Activated T-cell treated with anti-CD3 and anti-CD28 coated beads for 24 hours (primary cell): Measurements from ENCODE around the gene DOCK2.
"Not testable (repeated sequence)": the region's sequence is repeated elsewhere in the genome, so short reads cannot be mapped to it uniquely, and the experiment has no call there.

Experiments used
- DNase-seq: peaks from one replicate; pipeline ENCODE4 v3.0.0-alpha.2; 2020; ENCODE audit warnings: low read depth

DOCK2 gene

DNA sequence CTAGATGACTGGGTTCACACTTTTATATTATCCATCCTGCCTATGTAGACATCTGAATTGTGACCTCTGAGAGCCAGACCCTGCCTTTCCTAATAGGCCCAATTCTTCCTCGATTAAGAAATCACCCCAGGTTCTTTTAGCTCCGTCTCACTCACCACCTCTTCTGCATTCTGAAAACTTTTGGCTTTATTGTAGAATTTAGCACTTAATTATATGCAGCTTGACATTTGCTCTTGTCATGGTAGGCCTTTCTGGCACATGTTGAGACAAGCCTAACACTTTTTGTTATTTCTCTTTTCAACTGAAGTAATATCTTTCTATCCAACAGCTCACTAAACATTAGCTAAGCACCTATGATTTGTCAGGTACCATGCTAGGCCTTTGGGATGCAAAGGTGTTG lies 180.0 kb downstream of the DOCK2 start:
- DNase-seq, result no peak

DNA sequence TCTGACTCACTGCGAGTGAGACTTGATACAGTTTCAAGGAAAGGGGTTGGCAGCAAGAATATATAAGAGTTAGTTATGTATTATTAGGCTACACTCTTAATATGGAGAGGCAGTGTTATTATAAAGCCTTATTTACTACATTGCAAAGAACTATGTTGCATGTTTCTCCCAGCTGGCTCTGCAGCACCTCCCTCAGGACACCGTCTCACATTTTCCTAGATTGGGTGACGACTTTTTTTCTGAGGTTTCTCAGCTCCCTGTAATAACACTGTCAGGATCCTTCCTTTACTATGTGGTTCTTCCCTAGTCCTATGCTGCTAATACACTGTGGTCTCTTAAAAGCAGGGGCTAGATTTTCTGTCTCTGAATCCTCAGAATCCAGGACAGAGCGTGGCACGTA lies 189.5 kb downstream of the DOCK2 start:
- DNase-seq, result no peak

DNA sequence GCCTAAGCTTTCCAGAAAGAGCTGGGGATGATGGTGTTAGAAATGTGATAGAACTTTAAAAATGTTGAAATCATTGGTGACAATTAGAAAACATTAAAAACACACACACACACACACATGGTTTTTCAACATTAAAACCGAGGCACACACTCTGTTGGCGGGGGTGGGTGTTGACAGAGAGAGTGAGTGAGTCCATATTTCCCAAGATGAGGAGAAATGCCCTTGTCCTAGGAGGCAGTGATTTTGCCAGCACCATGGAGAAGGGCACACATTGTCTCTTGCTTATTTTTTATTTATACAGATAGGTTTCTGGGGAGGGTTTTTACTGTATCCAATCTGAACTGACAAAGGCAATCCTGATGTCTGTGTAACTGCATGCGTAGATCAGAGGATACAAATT lies 190.7 kb downstream of the DOCK2 start:
- DNase-seq, result no peak

DNA sequence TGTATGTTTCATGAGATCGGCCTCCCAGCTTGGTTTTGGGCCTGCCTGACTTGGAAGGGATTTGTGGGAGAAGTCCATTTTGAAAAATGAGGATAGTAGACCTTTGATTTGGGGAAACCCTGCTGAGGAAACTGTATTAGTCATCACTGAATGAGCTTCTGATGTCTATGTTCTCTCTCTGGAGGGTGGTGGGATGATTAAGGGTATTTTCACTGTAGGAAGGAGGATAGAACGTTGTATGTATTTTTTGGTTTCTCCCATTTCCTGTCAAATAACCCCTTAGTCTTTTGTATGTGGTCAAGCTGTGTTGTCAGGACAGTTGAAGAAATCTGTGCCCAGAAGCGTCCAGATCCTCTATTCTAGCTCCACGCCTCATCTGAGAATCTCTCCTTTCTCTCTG lies 191.3 kb downstream of the DOCK2 start:
- no peak for DNase-seq

DNA sequence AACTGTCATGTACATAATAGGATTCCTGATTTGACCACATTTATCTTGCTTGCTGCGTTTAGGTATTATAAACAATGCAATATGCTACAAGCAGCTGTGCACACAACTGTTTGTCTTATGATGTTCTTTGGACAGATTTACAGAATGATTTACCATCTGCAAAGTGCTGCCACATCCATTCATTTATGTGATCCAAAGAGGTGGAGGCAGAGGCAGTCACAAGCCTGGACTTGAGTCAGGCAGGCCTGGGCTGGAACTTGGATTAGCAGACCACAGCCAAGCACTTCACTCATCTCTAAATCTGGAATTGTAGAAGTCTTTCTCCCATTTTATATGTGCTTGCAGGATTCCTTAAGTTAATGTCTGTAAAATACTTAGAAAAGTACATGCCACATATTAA lies 194.3 kb downstream of the DOCK2 start:
- DNase-seq, result no peak

DNA sequence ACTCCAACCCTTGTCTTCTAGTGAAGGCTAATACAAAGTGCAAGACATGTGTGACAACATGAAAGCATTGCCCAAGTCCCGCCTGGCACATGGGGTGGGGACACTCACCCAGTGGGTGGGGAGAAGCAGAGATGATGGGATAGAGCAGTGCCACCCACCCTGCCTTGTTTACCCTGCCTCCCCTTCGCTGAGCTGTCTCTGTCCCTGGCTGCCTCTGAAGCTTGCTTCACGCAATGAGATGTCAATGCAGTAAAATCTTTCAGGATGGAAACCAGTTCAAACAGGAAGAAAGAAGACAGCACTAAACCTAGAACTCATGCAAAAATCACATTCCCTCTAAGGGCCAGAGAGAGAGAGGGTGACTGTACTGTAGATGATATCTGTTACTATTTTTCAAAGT lies 195.2 kb downstream of the DOCK2 start:
- DNase-seq, result no peak

DNA sequence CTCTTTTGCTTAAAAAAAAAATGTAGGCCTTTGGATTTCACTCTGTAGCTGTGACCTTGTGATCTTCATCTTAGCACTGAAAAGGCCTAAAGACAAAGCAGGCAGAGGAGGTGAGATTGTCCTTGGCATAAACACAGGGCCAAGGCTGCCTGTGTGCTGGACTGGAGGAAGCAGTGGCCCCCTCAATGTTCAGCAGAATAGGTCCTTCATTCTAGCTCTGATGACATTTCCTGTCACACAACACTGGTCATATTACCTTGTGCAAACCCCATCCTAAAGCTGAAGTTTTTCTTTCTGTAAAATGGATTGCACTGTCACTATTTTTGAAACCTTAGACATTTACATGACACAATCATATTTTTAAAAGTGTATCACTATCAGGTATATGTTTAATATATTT lies 195.8 kb downstream of the DOCK2 start:
- no peak for DNase-seq

DNA sequence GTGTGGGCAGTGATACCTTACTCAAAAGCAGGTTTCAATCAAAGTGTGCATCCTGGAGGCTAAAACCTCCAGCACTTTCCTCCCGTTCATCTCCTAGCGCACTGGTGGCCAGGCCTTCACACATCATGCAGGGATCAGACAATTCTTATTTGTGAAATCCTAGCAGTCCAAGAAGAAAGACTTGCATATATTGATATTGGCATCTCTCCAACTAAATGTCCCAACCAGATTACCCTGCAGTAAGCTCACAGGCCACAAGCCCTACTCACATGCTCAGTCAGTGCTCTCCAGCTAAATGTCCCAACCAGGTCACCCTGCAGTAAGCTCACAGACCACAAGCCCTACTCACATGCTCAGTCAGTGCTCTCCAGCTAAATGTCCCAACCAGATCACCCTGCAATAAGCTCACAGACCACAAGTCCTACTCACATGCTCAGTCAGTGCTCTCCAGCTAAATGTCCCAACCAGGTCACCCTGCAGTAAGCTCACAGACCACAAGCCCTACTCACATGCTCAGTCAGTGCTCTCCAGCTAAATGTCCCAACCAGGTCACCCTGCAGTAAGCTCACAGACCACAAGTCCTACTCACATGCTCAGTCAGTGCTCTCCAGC lies 196.7 kb downstream of the DOCK2 start:
- not testable (repeated sequence) for DNase-seq

DNA sequence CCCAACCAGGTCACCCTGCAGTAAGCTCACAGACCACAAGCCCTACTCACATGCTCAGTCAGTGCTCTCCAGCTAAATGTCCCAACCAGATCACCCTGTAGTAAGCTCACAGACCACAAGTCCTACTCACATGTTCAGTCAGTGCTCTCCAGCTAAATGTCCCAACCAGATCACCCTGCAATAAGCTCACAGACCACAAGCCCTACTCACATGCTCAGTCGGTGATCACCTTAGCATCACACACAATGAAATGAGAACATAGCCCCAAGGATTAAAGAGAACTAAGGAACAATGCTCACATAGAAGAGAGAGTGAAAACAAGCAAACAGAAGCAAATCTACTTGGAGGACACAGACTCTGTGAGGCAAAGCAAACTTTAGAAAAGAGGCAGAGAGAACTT lies 197.5 kb downstream of the DOCK2 start:
- not testable (repeated sequence) for DNase-seq

DNA sequence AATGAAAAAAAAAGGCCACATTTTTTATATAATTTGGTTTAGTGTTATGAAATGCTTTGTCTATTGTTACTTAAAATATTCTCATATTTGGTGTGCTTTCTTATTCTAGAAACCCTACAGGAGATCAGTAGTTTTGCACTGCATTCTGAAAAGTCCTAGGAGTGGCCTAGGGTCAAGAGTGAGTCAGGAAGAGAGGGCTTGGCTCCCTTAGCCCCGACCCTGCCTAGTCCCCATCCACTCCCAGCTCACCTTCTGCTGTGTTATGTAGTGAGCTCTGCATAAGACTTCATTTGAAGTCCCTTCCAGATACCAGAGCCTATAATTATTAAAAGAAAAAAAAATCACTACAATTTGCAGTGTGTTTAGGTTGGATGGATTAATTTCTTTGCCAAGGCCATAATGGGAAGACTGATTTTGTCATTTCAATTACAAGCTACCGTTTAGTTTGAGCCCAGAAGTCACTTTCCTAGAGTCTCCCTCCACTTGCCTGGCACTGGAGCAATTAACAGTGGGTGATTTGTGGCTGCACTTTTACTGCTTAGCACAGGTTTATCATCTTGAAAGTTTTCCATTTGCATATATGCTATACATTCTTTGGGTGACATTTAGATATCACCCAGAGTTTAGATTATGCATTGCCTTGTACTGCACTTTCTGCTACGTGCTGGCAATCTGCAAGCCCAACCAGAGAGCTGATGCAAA lies 199.9 kb downstream of the DOCK2 start:
- no peak for DNase-seq

DNA sequence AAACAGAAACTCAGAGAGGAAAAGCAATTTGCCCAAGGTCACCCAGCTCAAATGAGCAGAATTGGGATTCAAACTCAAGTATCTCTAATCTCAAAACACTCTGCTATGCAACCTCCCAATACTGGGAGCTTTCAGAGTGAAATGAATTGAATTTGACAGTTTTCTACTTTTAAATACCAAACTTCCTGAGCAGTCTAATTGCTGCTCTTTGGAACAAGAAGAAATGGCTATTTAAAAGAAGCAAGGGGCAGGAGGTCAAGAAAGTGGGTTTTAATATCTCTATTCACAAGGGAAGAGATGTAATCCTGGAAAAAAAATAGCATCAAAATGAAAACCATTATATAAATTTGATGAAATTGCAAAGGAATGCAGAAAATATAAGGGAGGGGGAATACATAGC lies 200.6 kb downstream of the DOCK2 start:
- DNase-seq, result no peak

DNA sequence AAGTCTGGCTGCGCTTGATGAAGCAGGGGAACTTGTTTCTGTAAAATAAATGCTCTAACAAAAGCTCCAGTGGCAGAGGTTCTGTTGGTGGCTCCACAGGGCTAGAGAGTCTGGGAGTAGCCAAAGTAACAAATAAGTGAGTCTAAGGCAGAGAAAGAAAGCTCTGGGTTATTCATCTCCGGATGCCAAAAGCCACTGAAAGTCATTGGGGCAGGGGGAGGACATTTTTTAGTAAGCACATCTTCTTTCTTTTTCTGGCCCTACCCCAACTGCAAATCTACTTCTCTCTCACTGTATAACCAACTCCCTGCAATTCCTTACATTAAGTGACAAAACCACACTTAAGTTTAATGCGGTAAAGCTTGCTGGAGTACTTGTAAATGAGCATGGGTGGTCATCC lies 201.6 kb downstream of the DOCK2 start:
- no peak for DNase-seq

DNA sequence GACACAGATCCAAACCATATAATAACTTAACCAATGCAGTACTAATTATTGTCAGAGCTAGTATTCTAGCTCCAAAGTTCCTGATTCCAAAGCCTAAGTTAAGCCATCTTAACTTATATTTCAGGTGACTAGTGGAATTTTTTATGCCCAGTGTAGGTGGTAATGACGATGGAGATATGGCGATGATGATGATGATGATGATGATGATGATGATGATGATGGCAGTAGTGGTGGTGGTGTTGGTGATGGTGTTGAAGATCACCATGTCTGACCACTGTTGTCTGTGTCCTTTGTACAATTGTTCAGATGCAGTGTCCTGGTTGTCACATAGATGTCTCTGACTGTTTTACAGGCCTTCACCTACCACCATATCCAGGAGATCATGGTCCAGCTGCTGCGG lies 203.3 kb downstream of the DOCK2 start:
- DNase-seq, result no peak

DNA sequence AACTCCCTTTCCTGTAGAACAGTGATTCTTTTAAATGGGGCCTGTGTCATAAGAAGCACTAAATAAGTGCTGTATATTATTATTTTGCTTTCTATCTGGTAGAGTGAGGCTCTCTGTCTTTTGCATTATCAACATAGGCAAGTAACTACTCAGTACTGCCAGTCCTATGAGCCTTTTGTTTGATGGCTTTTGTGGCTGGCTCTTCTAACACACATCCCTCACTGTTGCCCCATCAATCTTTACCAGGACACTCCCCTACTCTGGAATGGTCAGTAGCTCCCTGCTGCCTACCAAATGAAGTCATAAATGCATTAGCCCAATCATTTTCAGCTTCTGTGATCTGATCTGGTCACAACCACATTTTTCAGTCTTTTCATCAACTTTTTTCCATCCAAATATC lies 205.6 kb downstream of the DOCK2 start:
- DNase-seq, result no peak

DNA sequence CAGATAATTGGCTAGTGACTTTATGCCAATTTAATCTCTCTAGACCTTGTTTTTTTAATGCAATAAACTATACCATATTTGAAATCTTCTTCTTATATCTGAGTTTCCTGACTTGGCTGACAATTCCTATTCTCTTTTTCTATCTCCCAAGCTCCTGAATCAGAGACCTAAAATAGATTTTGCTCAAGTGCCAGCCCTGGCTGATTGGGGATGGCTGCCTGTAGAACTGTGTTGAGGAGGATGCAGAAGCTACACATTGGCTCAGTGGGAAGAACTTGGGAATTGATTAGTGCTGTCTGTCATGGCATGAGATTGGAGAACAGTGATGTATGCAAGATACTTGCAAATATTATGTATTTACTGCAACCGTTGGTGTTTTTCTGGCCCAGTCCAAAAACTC lies 210.4 kb downstream of the DOCK2 start:
- no peak for DNase-seq

DNA sequence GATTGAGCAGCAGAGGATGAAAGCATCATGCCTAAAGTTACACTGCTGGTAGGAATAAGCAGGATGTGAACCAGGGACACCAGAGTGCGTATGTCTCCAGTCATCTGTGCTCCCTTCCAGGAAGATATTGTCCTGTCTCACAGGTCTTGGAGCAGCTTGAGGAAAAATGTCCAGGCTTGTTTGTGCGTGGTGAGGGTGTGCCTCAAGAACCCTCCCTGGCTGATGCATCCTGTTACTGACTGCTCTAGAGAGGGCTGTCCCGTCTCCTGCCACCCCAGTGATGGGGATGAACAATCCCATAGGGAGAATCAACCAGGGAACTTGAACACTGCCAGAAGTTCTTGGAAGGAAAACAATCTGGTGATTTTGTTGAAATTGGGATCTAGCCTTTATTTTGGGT lies 211.2 kb downstream of the DOCK2 start:
- no peak for DNase-seq

DNA sequence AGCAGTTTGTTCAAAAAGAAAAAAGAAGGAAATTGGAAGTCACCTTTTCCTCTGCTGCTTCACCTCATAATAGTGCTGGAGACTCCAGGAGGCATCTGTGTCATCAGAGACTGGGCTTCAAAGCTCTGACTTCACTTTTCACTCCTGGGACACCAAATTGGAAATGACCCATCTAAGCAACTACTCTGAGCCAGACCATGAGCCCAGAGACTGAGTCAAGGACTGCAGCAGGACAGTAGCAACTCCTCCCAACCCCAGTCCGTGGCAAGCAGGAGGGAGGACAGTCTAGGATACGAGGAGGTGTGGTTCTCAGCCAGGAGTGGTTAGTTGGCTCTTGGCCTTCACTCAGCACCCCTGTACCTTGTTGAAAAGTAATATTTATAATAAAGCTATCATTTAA lies 211.7 kb downstream of the DOCK2 start:
- DNase-seq, result no peak

DNA sequence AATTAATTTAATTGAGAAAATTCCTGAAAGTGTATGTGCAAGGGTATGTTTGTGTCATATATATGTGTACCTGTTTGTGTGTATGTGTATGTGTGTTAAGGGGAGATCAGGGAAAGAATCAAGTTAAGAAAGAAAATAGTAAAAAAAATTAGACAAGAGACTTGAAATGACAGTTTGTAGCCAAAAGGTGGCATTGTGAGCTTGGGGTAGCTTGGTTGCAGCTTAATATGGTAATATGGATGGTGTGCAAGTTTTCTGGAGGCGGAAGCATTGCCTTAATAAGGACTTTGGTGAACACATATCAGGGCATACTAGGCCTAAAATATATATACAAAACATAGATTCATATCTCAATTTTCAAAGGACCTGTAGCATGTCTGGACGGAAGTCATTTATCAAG lies 213.3 kb downstream of the DOCK2 start:
- no peak for DNase-seq

DNA sequence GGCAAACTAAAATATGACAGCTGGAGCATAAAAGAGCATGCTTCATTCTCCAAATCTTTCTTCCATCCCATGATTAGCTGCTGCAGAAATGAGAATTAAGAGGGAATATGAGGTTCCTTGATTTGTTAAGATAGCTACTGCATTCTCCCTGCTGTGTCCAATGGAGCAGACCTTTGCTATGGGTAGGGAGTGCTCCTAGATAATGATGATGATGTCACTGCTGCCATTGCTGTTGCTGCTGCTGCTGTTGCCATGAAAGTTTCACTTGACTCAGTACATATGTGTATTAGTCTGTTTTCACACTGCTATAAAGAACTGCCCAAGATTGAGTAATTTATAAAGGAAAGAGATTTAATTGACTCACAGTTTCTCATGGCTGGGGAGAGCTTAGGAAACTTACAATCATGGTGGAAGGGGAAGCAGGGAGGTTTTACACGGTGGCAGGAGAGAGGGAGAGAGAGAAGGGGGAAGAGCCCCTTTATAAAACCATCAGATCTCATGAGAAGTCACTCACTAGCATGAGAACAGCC lies 214.3 kb downstream of the DOCK2 start:
- DNase-seq, result no peak

DNA sequence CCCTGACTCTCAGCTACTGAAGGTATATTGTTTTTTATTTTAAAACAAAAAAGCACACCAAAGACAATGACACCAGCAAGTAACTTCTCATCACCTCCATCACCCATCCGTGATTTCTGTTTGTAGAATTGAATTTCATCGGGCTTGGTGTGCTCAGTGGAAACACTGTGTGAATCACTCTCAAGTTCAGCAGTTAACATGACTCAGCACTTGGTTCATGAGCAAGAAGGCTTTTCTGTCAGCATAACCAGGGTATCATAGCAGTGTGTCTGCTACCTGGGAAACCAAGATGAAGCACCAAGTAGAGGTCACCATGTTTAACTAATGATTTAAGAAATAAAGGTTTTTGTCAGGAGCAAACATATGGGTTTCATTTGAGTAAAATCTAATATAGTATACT lies 219.5 kb downstream of the DOCK2 start:
- no peak for DNase-seq

DNA sequence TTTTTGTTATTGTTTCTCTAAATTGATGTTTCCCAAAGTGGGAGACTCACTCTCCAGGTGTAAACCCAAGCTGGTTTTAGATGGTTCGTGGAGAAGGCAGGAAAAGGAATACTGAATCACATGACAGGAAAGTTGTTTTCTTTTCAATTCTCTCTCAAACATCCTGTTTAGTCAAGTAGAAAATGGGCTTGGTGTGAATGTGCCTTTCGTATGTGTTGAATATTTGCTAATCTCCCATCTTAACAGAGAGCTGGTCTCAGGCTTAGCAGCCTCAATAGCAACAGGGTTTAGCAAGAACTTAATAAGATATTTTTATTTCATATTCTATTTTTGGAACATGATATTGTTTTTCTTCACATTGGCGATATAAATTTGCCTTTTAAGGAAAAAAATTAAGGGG lies 223.5 kb downstream of the DOCK2 start:
- DNase-seq, result no peak

DNA sequence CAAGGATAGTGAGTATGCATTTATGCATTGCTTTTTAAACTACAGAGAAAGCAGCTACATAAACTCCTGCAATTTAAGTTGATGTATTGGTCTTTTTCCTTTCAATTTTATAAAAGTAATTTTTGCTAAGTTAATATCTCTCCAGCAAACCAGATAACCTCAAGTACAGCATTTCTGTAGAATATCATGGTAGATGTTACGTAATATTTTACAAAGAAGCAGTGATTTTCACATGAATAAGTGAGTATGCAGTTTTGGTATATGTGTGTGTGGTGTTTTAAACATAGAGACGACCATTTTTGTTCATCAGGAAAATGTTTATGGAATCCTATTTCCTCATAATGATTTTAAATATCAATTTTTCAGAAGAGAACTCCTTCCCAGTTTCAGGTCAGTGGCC lies 224.4 kb downstream of the DOCK2 start:
- no peak for DNase-seq

DNA sequence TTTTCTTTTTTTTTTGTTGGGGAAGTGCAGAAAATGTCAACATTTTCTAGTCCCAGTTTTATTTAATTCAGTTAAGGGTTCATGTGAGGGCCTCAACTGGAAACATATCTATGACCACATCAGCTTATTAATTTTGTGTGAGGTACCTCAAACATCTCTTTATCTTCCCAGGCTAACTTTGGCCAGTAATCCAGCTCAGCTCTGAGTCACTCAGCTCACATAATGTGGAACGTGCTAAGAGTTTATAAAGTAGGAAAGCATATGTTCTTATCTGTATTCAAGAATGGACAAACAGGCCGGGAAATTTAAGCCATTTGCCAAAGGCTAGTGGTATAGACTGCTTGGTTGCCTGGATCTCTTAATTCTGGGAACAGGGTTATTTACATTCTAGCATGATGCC lies 224.9 kb downstream of the DOCK2 start:
- DNase-seq, result no peak

DNA sequence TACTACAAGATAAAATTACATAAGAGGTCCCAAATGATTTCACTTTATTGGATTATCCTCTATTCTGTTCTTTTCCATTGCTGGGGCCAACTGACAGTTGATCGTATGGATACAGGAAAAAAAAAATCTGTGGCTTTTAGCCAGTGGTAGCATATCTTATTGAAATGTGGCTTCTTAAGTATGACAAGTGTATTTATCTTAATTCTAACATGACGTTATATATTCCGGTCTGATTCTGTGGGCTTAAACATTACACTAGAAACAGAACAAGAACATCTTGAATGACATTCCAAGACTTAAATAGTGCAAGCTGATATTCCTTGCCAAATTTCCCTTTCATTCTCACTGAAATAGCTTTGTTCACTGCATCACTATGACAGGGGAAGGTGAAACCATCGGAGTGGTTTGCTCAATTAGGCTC lies 225.3 kb downstream of the DOCK2 start:
- no peak for DNase-seq
